Endometrium (tissue), 2 donors: ENCODE results near the gene UGT1A10.
"Not testable (repeated sequence)": the region's sequence is repeated elsewhere in the genome, so short reads cannot be mapped to it uniquely, and the experiment has no call there.

Experiments used
- FAIRE-seq: peaks from 2 replicates; lab custom pipeline; 2012; peaks lifted over from hg19 to GRCh38; lab: Jason Lieb, UNC
- donor health status: control.
- donor health status: control.

The UGT1A10 gene

GRCh38 chr2:233692648-233693047 is 56.4 kb downstream of the UGT1A10 start, which contains the start of gene UGT1A6:
UGT1A6 (plus strand) TSS chr2:233692890; CDS start chr2:233693005, 115 bp downstream.
- no peak for FAIRE-seq

DNA sequence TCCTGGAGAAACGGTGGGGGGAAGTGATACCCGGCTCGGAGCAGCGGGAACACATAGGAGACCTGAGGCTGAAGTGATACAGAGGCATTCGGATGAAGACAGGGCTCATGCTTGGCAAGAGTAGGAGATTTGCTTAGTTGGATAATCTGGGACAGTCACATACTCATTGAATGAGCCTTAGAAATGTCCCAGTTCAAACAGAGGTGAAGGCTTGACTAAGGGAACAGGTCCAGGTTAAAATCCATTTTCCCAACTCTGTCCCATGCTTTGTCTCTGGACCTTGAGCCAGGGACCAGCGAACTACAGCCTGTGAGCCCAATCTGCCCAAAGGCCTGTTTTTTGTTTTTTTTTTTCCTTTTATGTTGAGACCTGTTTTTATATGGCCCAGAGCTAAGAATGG is 57.7 kb downstream of the UGT1A10 start:
- no peak for FAIRE-seq

GRCh38 chr2:233698740-233699139 is 62.5 kb downstream of the UGT1A10 start:
- FAIRE-seq = no peak

DNA sequence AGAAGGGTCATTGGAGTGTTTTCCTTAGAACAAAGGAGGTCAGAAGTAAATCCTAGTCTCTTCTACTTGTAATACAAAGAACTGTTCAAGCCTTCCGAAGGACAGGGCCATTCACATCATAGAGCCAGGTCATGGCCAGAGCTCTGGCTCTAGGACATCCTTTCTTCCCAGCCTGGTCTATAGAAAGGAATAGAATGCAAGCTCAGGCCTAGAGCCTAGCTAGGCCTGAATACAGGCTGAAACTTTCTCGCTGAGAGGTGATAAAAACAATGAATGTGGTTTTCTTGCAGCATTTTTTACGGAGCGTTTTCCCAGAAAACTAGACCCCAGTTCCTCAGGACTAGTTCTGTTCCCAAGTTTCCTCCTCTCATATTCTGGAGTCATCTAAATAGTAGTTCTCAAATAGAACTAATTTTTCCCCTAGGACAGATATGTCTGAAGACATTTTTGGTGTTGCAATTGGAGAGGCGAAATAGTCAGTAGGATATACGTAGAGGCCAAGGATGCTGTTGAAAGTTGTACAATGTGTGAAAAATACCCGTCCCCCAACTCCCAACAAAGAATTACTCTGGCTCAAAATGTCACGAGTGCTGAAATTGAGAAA is 63.3 kb downstream of the UGT1A10 start:
- FAIRE-seq = no peak

- no peak for FAIRE-seq
These were observed 63.9 kb downstream of the UGT1A10 start for GRCh38 chr2:233700028-233700635.

DNA sequence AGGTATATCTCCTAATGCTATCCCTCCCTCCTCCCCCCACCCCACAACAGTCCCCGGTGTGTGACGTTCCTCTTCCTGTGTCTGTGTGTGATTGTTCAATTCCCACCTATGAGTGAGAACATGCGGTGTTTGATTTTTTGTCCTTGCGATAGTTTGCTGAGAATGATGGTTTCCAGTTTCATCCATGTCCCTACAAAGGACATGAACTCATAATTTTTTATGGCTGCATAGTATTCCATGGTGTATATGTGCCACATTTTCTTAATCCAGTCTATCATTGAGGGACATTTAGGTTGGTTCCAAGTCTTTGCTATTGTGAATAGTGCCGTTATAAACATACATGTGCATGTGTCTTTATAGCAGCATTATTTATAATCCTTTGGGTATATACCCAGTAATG is 64.6 kb downstream of the UGT1A10 start:
- not testable (repeated sequence) for FAIRE-seq

GRCh38 chr2:233702238-233702637 is 66.0 kb downstream of the UGT1A10 start:
- FAIRE-seq = no peak

DNA sequence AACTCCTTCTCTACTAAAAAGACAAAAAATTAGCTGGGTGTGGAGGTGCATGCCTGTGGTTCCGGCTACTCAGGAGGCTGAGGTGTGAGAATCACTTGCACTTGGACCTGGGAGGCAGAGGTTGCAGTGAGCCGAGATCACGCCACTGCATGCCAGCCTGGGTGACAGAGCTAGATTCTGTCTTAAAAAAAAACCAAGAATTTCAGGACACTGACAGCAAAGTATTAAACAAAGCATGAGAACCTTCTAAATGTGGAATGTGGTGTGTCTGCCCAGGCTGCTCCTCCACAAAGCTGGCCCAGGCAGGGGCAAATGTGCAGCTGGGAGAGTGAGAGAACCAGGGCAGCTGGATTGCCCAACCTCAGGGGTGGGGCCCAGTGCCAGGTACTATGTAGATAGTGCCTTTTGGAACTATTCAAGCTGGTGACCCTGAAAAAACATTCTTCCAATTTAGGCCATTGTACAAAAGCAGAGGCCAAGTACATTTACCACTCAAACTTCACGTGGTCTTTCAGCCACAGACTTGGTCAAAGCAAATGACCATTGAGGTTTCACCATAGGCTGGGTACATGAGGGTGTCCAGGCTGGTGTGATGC is 69.8 kb downstream of the UGT1A10 start:
- no peak for FAIRE-seq

GRCh38 chr2:233706720-233707119 is 70.5 kb downstream of the UGT1A10 start:
- FAIRE-seq = no peak

DNA sequence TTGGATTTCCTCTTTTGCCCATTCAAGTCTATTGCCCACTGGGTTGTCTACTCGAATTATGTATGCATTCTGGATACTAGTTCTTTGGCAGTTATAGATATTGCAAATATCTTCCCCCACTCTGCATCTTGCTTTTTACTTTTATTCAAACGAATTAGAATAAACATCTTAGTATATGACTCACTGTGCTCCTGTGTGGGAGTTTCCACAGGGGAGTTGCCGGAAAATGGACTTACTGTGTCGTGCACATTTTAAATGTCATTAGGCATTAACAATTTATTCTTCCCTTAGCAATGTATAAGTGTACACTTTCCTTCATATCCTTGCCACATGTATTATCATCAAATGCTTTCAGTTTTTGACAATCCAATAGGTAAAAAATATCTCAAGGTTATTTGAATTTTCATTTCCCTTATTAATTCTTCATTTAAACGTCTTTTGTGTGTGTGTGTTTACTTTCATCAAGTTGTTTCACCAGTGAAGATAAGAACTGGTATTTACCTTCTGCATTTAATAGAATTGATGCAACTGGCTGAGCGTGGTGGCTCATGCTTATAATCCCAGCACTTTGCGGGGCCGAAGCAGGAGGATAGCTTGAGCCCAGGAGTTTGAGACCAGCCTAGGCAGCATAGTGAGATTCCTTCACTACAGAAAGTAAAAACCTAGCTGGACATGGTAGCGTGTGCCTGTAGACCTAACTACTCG is 71.8 kb downstream of the UGT1A10 start:
- FAIRE-seq = no peak

GRCh38 chr2:233708942-233709341 is 72.7 kb downstream of the UGT1A10 start:
- FAIRE-seq = no peak

GRCh38 chr2:233711312-233712008 is 75.2 kb downstream of the UGT1A10 start:
- no peak for FAIRE-seq

GRCh38 chr2:233712611-233713261 is 76.5 kb downstream of the UGT1A10 start, which contains the start of gene UGT1A5:
UGT1A5 (plus strand) TSS chr2:233712907; CDS start chr2:233712992, 85 bp downstream.
- no peak for FAIRE-seq

DNA sequence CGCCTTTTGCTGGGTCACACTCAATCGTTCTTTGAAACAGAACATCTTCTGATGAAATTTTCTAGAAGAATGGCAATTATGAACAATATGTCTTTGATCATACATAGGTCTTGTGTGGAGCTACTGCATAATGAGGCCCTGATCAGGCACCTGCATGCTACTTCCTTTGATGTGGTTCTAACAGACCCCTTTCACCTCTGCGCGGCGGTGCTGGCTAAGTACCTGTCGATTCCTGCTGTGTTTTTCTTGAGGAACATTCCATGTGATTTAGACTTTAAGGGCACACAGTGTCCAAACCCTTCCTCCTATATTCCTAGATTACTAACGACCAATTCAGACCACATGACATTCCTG is 77.0 kb downstream of the UGT1A10 start:
- FAIRE-seq = no peak

- FAIRE-seq = no peak
These were observed 77.9 kb downstream of the UGT1A10 start for GRCh38 chr2:233714121-233714520.

DNA sequence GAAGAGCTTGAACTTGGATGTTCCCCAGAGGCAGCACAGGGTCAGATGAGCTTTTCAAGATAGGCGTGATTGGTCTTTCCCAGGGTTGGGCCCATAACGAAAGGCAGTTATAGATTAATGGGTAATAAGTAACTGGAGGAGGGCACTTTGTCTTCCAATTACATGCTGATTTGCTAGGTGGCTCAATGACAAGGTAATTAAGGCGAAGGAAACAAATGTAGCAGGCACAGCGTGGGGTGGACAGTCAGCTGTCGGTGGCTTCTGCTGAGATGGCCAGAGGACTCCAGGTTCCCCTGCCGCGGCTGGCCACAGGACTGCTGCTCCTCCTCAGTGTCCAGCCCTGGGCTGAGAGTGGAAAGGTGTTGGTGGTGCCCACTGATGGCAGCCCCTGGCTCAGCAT is 82.3 kb downstream of the UGT1A10 start, which contains the start of gene UGT1A4:
Gene UGT1A4 (plus strand): TSS at position 185 of the 400 bp plus-strand sequence. CDS start 85 bp downstream, at position 270.
- no peak for FAIRE-seq

- no peak for FAIRE-seq
These were observed 92.6 kb downstream of the UGT1A10 start, which contains the start of gene UGT1A3 for GRCh38 chr2:233728723-233729301. UGT1A3 (plus strand) TSS chr2:233729042; CDS start chr2:233729127, 85 bp downstream.

DNA sequence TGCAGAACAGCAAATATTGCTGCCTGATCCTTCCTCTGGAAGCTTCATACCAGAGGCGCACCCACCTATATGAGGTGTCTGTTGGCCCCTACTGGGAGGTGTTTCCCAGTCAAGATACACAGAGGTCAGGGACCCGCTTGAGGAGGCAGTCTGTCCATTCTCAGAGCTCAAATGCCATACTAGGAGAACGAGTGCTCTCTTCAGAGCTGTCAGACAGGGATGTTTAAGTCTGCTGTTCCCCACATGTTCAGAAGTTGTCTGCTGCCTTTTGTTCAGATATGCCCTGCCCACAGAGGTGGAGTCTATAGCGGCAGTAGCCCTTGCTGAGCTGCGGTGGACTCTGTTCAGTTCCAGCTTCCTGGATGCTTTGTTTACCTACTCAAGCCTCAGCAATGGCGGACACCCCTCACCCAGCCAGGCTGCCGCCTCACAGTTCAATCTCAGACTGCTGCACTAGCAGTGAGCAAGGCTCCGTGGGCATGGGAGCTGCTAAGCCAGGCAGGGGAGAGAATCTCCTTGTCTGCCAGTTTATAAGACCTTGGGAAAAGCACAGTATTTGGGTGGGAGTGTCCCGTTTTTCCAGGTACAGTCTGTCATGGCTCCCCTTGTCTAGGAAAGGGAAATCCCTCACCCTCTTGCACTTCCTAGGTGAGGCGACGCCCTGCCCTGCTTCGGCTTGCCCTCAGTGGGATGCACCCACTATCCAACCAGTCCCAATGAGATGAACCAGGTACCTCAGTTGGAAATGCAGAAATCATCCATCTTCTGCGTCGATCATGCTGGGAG is 100.8 kb downstream of the UGT1A10 start:
- FAIRE-seq = not testable (repeated sequence)

DNA sequence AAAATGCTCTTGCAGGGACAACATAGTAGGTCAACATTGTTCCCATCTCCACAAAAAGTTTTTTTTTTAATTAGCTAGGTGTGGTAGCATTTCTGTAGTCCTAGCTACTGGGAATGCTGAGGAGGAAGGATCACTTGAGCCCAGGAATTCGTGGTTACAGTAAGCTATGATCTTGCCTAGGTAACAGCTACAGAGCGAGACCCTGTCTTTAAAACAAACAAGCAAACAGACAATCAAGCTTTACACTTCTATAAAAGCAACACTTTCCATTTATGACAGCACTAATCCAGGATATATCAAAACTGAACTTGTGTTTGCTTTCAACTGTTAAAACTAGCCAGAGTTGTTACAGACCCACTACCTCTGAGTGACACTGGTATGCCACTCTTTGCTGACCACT is 104.6 kb downstream of the UGT1A10 start:
- FAIRE-seq = no peak
